WTC11 (cell line): Measurements from ENCODE around the gene ENTREP1. TPM values are rescaled to one million over a fixed set of nuclear protein-coding genes. Genes with fewer than 3 reads are reported as not detected.

Experiments
- ATAC-seq: fragments of 200-7000 bp; cut with Tn5 transposase; 2 replicates; pipeline ENCODE4 v1.10.0; 2021; ENCODE audit warnings: mild to moderate bottlenecking, moderate library complexity
- CTCF ChIA-PET: fragments of 300-600 bp; sonication (Branson Sonifier 250); formaldehyde crosslinking; loops from one replicate; lab custom pipeline; 2021; ENCODE audit warnings: antibody characterized with exemption; lab: Charles Lee
- POLR2A ChIA-PET: fragments of 350-600 bp; sonication (Branson Sonifier 250); formaldehyde crosslinking; loops from one replicate; lab custom pipeline; 2021; ENCODE audit warnings: antibody characterized with exemption; lab: Charles Lee
- DNase-seq: peaks from one replicate; pipeline ENCODE4 v3.0.0; 2021; ENCODE audit warnings: low spot score
- H3K27ac Mint-ChIP-seq: 2 replicates; pipeline ENCODE4 v1.8.0; 2021; ENCODE audit warnings: mixed read lengths
- H3K27me3 Mint-ChIP-seq: 2 replicates; pipeline ENCODE4 v1.8.0; 2021; ENCODE audit warnings: low read depth, mild to moderate bottlenecking, moderate library complexity, mixed read lengths
- H3K36me3 Mint-ChIP-seq: 2 replicates; pipeline ENCODE4 v1.8.0; 2021; ENCODE audit warnings: mixed read lengths
- H3K4me1 Mint-ChIP-seq: 2 replicates; pipeline ENCODE4 v1.8.0; 2022; ENCODE audit warnings: mixed read lengths
- H3K4me3 Mint-ChIP-seq: 2 replicates; pipeline ENCODE4 v1.8.0; 2021; ENCODE audit warnings: mild to moderate bottlenecking, moderate library complexity, mixed read lengths
- H3K9me3 Mint-ChIP-seq: 2 replicates; pipeline ENCODE4 v1.8.0; 2021; ENCODE audit warnings: mixed read lengths
- ETV6 ChIP-seq: sonication (generic); formaldehyde crosslinking; IDR thresholded peaks from 2 replicates; pipeline ENCODE4 v1.8.1; 2022; ENCODE audit warnings: mild to moderate bottlenecking, missing genetic modification reagents
- FOXK1 ChIP-seq: sonication (generic); formaldehyde crosslinking; IDR thresholded peaks from 2 replicates; pipeline ENCODE4 v1.8.0; 2022; ENCODE audit warnings: mild to moderate bottlenecking, moderate library complexity, missing genetic modification reagents
- NFATC4 ChIP-seq: fragments of 250-450 bp; sonication (Bioruptor Pico); IDR thresholded peaks from 2 replicates; pipeline ENCODE4 v1.9.0; 2021; ENCODE audit warnings: mild to moderate bottlenecking
- NFE2L1 ChIP-seq: sonication (generic); formaldehyde crosslinking; IDR thresholded peaks from 2 replicates; pipeline ENCODE4 v1.8.1; 2023; ENCODE audit warnings: missing genetic modification reagents
- NR2C2 ChIP-seq: sonication (generic); formaldehyde crosslinking; IDR thresholded peaks from 2 replicates; pipeline ENCODE4 v1.8.0; 2022; ENCODE audit warnings: mild to moderate bottlenecking, missing genetic modification reagents
- RELA ChIP-seq: sonication (generic); formaldehyde crosslinking; IDR thresholded peaks from 2 replicates; pipeline ENCODE4 v1.8.1; 2022; ENCODE audit warnings: missing genetic modification reagents, mild to moderate bottlenecking, borderline replicate concordance
- ZBTB21 ChIP-seq: sonication (generic); formaldehyde crosslinking; IDR thresholded peaks from 2 replicates; pipeline ENCODE4 v1.8.1; 2023; ENCODE audit warnings: mild to moderate bottlenecking, missing genetic modification reagents, borderline replicate concordance
- ZNF263 ChIP-seq: sonication (generic); formaldehyde crosslinking; IDR thresholded peaks from 2 replicates; pipeline ENCODE4 v1.8.1; 2022; ENCODE audit warnings: low read depth, mild to moderate bottlenecking, moderate library complexity, missing genetic modification reagents
- ZNF416 ChIP-seq: fragments of 250-450 bp; sonication (Bioruptor Pico); IDR thresholded peaks from 2 replicates; pipeline ENCODE4 v1.9.0; 2021; ENCODE audit warnings: mild to moderate bottlenecking, inconsistent platforms
- total RNA-seq: library from RNA; stranded (reverse); gene quantifications from 3 replicates; pipeline ENCODE4 v1.2.3, GENCODE V29; 2021
- TF ChIP-seq, protein P1 (sequence below): sonication (generic); formaldehyde crosslinking; IDR thresholded peaks from 2 replicates; pipeline ENCODE4 v1.8.1; 2022; ENCODE audit warnings: low read depth, missing genetic modification reagents, borderline replicate concordance
- TF ChIP-seq, protein P2 (sequence below): sonication (generic); formaldehyde crosslinking; IDR thresholded peaks from 2 replicates; pipeline ENCODE4 v1.8.1; 2023; ENCODE audit warnings: mild to moderate bottlenecking, missing genetic modification reagents, moderate library complexity
- TF ChIP-seq, protein P3 (sequence below): sonication (generic); formaldehyde crosslinking; IDR thresholded peaks from 2 replicates; pipeline ENCODE4 v1.8.1; 2022; ENCODE audit warnings: missing genetic modification reagents, borderline replicate concordance
- TF ChIP-seq, protein P4 (sequence below): sonication (generic); formaldehyde crosslinking; IDR thresholded peaks from 2 replicates; pipeline ENCODE4 v1.8.0; 2022; ENCODE audit warnings: missing genetic modification reagents
- TF ChIP-seq, protein P5 (sequence below): fragments of 200-600 bp; IDR thresholded peaks from 2 replicates; pipeline ENCODE4 v1.8.0; 2022; ENCODE audit warnings: antibody characterized with exemption
- TF ChIP-seq, protein P6 (sequence below): sonication (generic); formaldehyde crosslinking; IDR thresholded peaks from 2 replicates; pipeline ENCODE4 v1.8.1; 2023; ENCODE audit warnings: mild to moderate bottlenecking, missing genetic modification reagents, borderline replicate concordance

Gene ENTREP1
- total RNA-seq, 1 experiment from 2014 or later, result 22.4 TPM

DNA sequence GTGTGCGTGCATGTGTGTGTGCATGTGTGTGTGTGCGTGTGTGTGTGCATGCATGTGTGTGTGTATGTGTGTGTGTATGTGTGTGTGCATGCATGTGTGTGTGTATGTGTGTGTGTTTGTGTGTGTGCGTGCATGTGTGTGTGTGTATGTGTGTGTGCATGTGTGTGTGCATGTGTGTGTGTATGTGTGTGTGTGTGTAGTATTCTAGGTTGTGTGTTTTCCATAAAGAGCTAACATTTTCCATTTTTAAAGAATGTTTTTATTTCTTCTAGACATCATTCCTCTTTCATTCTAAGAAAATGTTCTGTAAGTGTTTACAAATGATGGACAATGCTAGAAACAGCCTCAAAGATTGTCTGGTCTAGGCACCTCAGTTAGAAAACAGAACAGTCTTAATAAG is 15.6 kb downstream of the ENTREP1 start:
- Mint-ChIP-seq H3K9me3 (no peaks in the 10 kb centered on the region), H3K4me1 (peaks cover 47% of the 10 kb centered on the region), H3K27me3 (no peaks in the 10 kb centered on the region), H3K36me3 (no peaks in the 10 kb centered on the region), H3K27ac (no peak overlapping the region), H3K4me3 (no peak overlapping the region)
- TF ChIP-seq, protein P1, sequence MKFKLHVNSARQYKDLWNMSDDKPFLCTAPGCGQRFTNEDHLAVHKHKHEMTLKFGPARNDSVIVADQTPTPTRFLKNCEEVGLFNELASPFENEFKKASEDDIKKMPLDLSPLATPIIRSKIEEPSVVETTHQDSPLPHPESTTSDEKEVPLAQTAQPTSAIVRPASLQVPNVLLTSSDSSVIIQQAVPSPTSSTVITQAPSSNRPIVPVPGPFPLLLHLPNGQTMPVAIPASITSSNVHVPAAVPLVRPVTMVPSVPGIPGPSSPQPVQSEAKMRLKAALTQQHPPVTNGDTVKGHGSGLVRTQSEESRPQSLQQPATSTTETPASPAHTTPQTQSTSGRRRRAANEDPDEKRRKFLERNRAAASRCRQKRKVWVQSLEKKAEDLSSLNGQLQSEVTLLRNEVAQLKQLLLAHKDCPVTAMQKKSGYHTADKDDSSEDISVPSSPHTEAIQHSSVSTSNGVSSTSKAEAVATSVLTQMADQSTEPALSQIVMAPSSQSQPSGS (CRISPR knock-in tag), result no peak
- TF ChIP-seq ZNF263 (CRISPR knock-in tag) (no peak), NFE2L1 (CRISPR knock-in tag) (no peak), ZBTB21 (CRISPR knock-in tag) (no peak), FOXK1 (CRISPR knock-in tag) (no peak), NR2C2 (CRISPR knock-in tag) (no peak)
- TF ChIP-seq, protein P2, sequence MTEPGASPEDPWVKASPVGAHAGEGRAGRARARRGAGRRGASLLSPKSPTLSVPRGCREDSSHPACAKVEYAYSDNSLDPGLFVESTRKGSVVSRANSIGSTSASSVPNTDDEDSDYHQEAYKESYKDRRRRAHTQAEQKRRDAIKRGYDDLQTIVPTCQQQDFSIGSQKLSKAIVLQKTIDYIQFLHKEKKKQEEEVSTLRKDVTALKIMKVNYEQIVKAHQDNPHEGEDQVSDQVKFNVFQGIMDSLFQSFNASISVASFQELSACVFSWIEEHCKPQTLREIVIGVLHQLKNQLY (CRISPR knock-in tag), result no peak
- ChIA-PET CTCF (interaction anchor here (1.3 kb wide), 1 partner anchor 79 kb away, joined by 3 read pairs; no protein-coding TSS in a partner anchor), POLR2A (no interaction called here)
- no peak for ATAC-seq
- DNase-seq, result no peak

DNA sequence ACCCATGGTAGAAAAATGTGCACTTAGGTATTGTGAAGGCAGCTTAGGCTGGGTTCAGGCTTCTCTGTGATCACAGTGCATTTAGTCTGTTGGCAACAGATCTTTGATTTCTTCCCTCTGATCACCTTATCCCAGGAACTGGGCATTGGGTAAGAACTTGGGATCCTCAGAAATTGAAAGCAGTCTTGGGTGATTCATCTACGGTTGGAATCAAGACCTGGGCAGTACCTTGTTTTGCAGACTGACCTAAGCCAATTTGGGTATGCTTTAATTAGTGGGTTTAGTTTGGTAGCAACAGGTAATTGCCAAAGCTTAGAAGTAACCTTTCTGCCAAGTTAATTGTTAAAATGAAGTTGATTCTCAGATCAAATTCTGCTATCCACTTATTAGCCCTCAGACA is 17.8 kb downstream of the ENTREP1 start:
- ChIA-PET CTCF (interaction anchor here (2.8 kb wide), 1 partner anchor 8 kb away, joined by 11 read pairs; no protein-coding TSS in a partner anchor), POLR2A (no interaction called here)
- ATAC-seq (no peak), DNase-seq (no peak)
- H3K4me1 Mint-ChIP-seq, result peaks cover 60% of the 10 kb centered on the region
- H3K4me3 Mint-ChIP-seq, result no peak overlapping the region
- H3K27me3 Mint-ChIP-seq, result no peaks in the 10 kb centered on the region
- TF ChIP-seq, protein P3, sequence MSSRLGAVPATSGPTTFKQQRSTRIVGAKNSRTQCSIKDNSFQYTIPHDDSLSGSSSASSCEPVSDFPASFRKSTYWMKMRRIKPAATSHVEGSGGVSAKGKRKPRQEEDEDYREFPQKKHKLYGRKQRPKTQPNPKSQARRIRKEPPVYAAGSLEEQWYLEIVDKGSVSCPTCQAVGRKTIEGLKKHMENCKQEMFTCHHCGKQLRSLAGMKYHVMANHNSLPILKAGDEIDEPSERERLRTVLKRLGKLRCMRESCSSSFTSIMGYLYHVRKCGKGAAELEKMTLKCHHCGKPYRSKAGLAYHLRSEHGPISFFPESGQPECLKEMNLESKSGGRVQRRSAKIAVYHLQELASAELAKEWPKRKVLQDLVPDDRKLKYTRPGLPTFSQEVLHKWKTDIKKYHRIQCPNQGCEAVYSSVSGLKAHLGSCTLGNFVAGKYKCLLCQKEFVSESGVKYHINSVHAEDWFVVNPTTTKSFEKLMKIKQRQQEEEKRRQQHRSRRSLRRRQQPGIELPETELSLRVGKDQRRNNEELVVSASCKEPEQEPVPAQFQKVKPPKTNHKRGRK (CRISPR knock-in tag), result no peak
- TF ChIP-seq ETV6 (CRISPR knock-in tag) (no peak), NFATC4 (CRISPR knock-in tag) (no peak), ZNF416 (CRISPR knock-in tag) (no peak), RELA (CRISPR knock-in tag) (no peak)
- TF ChIP-seq, protein P4, sequence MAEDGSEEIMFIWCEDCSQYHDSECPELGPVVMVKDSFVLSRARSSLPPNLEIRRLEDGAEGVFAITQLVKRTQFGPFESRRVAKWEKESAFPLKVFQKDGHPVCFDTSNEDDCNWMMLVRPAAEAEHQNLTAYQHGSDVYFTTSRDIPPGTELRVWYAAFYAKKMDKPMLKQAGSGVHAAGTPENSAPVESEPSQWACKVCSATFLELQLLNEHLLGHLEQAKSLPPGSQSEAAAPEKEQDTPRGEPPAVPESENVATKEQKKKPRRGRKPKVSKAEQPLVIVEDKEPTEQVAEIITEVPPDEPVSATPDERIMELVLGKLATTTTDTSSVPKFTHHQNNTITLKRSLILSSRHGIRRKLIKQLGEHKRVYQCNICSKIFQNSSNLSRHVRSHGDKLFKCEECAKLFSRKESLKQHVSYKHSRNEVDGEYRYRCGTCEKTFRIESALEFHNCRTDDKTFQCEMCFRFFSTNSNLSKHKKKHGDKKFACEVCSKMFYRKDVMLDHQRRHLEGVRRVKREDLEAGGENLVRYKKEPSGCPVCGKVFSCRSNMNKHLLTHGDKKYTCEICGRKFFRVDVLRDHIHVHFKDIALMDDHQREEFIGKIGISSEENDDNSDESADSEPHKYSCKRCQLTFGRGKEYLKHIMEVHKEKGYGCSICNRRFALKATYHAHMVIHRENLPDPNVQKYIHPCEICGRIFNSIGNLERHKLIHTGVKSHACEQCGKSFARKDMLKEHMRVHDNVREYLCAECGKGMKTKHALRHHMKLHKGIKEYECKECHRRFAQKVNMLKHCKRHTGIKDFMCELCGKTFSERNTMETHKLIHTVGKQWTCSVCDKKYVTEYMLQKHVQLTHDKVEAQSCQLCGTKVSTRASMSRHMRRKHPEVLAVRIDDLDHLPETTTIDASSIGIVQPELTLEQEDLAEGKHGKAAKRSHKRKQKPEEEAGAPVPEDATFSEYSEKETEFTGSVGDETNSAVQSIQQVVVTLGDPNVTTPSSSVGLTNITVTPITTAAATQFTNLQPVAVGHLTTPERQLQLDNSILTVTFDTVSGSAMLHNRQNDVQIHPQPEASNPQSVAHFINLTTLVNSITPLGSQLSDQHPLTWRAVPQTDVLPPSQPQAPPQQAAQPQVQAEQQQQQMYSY, result peak; percentile 58
- TF ChIP-seq, protein P5, sequence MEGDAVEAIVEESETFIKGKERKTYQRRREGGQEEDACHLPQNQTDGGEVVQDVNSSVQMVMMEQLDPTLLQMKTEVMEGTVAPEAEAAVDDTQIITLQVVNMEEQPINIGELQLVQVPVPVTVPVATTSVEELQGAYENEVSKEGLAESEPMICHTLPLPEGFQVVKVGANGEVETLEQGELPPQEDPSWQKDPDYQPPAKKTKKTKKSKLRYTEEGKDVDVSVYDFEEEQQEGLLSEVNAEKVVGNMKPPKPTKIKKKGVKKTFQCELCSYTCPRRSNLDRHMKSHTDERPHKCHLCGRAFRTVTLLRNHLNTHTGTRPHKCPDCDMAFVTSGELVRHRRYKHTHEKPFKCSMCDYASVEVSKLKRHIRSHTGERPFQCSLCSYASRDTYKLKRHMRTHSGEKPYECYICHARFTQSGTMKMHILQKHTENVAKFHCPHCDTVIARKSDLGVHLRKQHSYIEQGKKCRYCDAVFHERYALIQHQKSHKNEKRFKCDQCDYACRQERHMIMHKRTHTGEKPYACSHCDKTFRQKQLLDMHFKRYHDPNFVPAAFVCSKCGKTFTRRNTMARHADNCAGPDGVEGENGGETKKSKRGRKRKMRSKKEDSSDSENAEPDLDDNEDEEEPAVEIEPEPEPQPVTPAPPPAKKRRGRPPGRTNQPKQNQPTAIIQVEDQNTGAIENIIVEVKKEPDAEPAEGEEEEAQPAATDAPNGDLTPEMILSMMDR, result no peak
- TF ChIP-seq, protein P6, sequence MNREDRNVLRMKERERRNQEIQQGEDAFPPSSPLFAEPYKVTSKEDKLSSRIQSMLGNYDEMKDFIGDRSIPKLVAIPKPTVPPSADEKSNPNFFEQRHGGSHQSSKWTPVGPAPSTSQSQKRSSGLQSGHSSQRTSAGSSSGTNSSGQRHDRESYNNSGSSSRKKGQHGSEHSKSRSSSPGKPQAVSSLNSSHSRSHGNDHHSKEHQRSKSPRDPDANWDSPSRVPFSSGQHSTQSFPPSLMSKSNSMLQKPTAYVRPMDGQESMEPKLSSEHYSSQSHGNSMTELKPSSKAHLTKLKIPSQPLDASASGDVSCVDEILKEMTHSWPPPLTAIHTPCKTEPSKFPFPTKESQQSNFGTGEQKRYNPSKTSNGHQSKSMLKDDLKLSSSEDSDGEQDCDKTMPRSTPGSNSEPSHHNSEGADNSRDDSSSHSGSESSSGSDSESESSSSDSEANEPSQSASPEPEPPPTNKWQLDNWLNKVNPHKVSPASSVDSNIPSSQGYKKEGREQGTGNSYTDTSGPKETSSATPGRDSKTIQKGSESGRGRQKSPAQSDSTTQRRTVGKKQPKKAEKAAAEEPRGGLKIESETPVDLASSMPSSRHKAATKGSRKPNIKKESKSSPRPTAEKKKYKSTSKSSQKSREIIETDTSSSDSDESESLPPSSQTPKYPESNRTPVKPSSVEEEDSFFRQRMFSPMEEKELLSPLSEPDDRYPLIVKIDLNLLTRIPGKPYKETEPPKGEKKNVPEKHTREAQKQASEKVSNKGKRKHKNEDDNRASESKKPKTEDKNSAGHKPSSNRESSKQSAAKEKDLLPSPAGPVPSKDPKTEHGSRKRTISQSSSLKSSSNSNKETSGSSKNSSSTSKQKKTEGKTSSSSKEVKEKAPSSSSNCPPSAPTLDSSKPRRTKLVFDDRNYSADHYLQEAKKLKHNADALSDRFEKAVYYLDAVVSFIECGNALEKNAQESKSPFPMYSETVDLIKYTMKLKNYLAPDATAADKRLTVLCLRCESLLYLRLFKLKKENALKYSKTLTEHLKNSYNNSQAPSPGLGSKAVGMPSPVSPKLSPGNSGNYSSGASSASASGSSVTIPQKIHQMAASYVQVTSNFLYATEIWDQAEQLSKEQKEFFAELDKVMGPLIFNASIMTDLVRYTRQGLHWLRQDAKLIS, result no peak
- no peaks in the 10 kb centered on the region for H3K9me3 Mint-ChIP-seq
- H3K36me3 Mint-ChIP-seq, result peaks cover 4% of the 10 kb centered on the region; the same call in 1 of the 2 replicates
- H3K27ac Mint-ChIP-seq, result peak overlapping the region; percentile 36; the same call in 1 of the 2 replicates
